ENCODE results near the gene DUSP16.

DNA sequence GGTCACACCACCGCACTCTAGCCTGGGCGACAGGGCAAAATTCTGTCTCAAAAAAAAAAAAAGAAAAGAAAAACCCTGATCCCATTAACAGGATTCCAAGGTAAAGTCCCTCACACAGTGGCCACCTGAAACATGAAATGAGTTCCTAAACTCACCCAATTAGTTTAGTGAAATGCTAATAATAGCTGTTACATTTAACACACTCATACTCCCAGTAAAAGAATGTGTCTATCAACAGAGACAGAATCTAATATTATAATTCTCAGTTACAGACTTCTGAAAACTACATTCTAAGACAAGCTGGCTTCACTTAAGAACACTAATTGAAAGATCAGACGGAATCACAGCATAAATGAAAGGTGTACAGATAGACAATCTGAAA lies 44.2 kb downstream of the DUSP16 start:
- TF ChIP-seq, protein P1, sequence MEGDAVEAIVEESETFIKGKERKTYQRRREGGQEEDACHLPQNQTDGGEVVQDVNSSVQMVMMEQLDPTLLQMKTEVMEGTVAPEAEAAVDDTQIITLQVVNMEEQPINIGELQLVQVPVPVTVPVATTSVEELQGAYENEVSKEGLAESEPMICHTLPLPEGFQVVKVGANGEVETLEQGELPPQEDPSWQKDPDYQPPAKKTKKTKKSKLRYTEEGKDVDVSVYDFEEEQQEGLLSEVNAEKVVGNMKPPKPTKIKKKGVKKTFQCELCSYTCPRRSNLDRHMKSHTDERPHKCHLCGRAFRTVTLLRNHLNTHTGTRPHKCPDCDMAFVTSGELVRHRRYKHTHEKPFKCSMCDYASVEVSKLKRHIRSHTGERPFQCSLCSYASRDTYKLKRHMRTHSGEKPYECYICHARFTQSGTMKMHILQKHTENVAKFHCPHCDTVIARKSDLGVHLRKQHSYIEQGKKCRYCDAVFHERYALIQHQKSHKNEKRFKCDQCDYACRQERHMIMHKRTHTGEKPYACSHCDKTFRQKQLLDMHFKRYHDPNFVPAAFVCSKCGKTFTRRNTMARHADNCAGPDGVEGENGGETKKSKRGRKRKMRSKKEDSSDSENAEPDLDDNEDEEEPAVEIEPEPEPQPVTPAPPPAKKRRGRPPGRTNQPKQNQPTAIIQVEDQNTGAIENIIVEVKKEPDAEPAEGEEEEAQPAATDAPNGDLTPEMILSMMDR (IDR thresholded peaks at IDR 0.05) = no peak
- no peak for TF ChIP-seq POLR2A (IDR thresholded peaks at IDR 0.05)

Measured in sigmoid colon (tissue), 3 donors.